ENCODE measurements around the gene TRIM73. TPM values are rescaled to one million over a fixed set of nuclear protein-coding genes. Genes with fewer than 3 reads are reported as not detected.
A peak's percentile ranks its signal among the peaks of the same experiment; 100 is the strongest.
"Not testable (repeated sequence)": the region's sequence is repeated elsewhere in the genome, so short reads cannot be mapped to it uniquely, and the experiment has no call there.

The TRIM73 gene
- 5.2 TPM for total RNA-seq

DNA sequence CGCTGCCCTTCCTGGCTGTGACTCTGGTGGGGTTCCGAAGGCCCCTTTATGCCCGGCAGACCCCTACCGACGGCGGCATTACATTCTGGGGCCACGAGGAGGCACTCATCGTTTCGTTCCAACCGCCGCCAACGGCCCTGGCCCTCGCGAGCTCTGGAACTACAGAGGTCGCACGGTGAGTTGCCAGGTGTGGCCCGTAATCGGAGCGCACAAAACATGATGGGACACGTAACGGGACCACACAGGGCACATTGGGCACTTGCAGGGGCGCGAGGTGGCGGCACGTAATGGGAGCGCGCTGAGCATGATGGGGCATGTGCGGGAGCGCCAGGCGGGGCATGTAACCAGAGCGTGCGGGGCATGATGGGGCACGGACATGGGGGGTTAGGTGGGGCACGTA, at the start of gene TRIM73:
Gene TRIM73, plus strand, starts transcription at position 301 of the 400 bp plus-strand sequence. CDS start 3,305 bp downstream, outside the sequence.
- H3K27ac ChIP-seq; H3K9me3 ChIP-seq; intact Hi-C loops (cut with DNase I); H3K4me3 ChIP-seq; H3K36me3 ChIP-seq; DNase-seq (ENCODE audit: low spot score in 2 of 2); H3K27me3 ChIP-seq; H3K4me1 ChIP-seq: not testable (repeated sequence)

DNA sequence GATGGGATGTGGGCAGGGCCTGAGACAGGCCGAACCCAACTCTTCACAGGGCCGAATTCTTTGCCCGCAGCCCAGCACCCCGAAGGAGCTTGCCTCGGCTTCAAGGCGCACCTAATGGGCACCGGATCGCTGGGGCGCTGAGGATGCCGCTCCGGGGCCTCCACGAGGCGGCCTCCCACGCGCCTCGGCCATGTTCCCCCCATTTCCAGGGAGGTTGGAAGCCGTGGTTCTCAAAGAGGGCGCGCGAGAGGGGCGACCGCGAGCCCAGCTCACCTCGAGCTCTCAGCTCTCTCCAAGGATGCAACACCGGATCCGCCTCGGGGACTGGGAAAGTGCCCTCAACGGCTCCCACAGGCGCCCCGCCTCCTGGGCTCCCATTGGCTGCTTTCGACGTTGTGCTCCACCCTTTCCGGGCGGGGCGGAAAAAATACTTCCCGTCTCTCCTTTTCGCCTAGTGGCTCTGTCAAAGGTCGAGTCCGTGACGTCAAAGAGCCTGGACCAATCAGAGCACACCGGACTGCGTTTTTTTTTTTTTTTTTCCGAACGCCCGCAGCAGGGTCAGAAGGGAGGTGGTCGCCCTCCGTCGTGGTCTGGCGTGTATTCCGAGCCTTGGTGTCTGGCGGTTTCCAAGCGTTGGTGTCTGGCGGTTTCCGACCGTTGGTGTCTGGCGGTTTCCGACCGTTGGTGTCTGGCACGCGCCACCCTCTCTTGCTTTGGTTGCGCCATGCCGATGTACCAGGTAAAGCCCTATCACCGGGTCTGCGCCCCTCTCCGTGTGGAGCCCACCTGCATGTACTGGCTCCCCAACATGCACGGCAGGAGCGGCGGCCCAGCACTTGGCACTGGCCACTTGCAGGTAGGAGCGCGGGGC, 36.5 kb upstream of the TRIM73 start:
- intact Hi-C loops (cut with DNase I); H3K9me3 ChIP-seq; H3K4me1 ChIP-seq; H3K27me3 ChIP-seq; H3K36me3 ChIP-seq; DNase-seq (ENCODE audit: low spot score in 2 of 2): not testable (repeated sequence)
- Histone ChIP-seq H3K27ac (peak overlapping the region in 1 of 2 donors; percentile 66), H3K4me3 (peak overlapping the region in 1 of 2 donors; percentile 55)

- H3K9me3 ChIP-seq; H3K4me1 ChIP-seq; H3K36me3 ChIP-seq; intact Hi-C loops (cut with DNase I); H3K27me3 ChIP-seq; H3K27ac ChIP-seq; DNase-seq (ENCODE audit: low spot score in 2 of 2): not testable (repeated sequence)
- peak overlapping the region in 1 of 2 donors; percentile 55 for H3K4me3 ChIP-seq
These were observed 35.9 kb upstream of the TRIM73 start for GRCh38 chr7:75359542-75359848.

- DNase-seq (ENCODE audit: low spot score in 2 of 2); H3K4me1 ChIP-seq; H3K27me3 ChIP-seq; H3K36me3 ChIP-seq; intact Hi-C loops (cut with DNase I); H3K4me3 ChIP-seq; H3K27ac ChIP-seq; H3K9me3 ChIP-seq: not testable (repeated sequence)
These were observed 31.4 kb upstream of the TRIM73 start for GRCh38 chr7:75364079-75364478.

DNA sequence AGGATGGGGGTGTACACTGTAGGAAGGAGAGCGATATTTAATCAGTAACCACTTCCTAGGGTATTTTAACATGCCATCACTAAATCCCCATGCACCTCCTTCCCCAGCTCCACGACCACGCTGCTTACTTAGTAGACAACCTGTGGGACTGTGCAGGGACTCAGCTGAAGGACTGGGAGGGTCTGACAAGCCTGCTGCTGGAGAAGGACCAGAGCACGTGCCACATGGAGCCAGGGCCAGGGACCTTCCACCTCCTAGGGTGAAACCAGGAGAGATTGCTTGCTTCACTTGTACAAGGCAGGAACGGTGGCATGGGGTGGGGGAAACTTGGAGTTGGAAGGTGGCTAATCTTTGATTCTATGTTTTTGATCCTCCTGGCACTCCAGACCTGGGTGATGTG, 28.8 kb upstream of the TRIM73 start:
- H3K36me3 ChIP-seq; DNase-seq (ENCODE audit: low spot score in 2 of 2); H3K27ac ChIP-seq; H3K27me3 ChIP-seq; H3K9me3 ChIP-seq; H3K4me3 ChIP-seq; H3K4me1 ChIP-seq; intact Hi-C loops (cut with DNase I): not testable (repeated sequence)

- H3K36me3 ChIP-seq; H3K27ac ChIP-seq; H3K27me3 ChIP-seq; H3K9me3 ChIP-seq; DNase-seq (ENCODE audit: low spot score in 2 of 2); intact Hi-C loops (cut with DNase I); H3K4me1 ChIP-seq; H3K4me3 ChIP-seq: not testable (repeated sequence)
These were observed 28.1 kb upstream of the TRIM73 start for GRCh38 chr7:75367313-75367712.

DNA sequence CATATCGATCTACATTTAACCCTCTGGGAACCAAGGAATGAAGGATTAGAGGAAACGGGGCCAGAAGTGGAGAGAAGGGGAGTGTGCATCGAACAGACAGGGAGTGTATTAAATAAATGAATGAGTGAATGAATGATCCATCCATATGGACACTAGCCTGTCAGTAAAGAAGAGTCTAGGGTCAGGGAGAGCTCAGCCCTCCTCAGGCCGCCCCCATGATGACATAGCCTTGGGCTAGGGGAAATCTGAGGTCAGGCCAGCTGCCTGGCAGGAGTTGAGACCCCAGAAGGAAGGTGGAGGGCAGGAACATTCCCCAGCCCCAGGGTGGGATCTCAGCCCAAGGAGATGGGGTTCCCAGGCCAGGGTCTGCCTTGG, 21.3 kb upstream of the TRIM73 start:
- H3K4me3 ChIP-seq; H3K9me3 ChIP-seq; intact Hi-C loops (cut with DNase I); H3K27ac ChIP-seq; DNase-seq (ENCODE audit: low spot score in 2 of 2); H3K36me3 ChIP-seq; H3K27me3 ChIP-seq; H3K4me1 ChIP-seq: not testable (repeated sequence)

- H3K27me3 ChIP-seq; DNase-seq (ENCODE audit: low spot score in 2 of 2); H3K4me3 ChIP-seq; H3K27ac ChIP-seq; H3K36me3 ChIP-seq; H3K4me1 ChIP-seq; intact Hi-C loops (cut with DNase I); H3K9me3 ChIP-seq: not testable (repeated sequence)
These were observed 20.7 kb upstream of the TRIM73 start for GRCh38 chr7:75374519-75375317.

- H3K36me3 ChIP-seq; H3K27ac ChIP-seq; H3K4me3 ChIP-seq; H3K27me3 ChIP-seq; intact Hi-C loops (cut with DNase I); H3K4me1 ChIP-seq; H3K9me3 ChIP-seq; DNase-seq (ENCODE audit: low spot score in 2 of 2): not testable (repeated sequence)
These were observed 2.2 kb upstream of the TRIM73 start for GRCh38 chr7:75393194-75393593.

- H3K4me3 ChIP-seq; H3K27me3 ChIP-seq; H3K27ac ChIP-seq; H3K9me3 ChIP-seq; intact Hi-C loops (cut with DNase I); H3K4me1 ChIP-seq; DNase-seq (ENCODE audit: low spot score in 2 of 2); H3K36me3 ChIP-seq: not testable (repeated sequence)
These were observed 2.4 kb downstream of the TRIM73 start for GRCh38 chr7:75397865-75398264.

DNA sequence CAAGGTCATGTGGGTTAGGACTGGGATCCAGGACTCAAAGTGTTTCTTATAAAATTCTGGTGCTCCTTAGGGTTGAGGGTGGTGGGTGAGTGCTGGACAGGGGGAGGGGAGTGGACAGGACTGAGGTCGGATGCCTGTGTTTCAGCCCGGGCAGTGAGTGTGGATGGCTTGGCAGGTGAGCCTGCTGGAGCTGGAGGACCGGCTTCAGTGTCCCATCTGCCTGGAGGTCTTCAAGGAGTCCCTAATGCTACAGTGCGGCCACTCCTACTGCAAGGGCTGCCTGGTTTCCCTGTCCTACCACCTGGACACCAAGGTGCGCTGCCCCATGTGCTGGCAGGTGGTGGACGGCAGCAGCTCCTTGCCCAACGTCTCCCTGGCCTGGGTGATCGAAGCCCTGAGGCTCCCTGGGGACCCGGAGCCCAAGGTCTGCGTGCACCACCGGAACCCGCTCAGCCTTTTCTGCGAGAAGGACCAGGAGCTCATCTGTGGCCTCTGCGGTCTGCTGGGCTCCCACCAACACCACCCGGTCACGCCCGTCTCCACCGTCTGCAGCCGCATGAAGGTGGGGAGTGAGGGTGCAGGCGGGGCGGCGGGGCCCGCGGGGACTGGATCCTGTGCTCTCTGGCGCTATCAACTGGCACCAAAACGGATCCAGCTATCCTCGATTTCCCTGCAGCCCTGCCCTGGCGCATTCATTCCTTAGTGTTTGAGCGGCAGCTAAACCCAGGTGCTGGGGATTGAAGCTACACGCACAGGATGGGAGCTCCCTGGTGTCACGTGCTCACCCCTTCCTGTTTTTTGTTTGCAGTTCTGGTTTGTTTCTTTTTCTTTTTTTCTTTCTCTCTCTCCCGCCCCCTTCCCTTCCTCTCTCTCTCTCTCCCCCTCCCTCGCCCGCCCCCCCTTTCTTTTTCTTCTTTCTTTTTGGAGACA, 3.6 kb downstream of the TRIM73 start:
- intact Hi-C loops (cut with DNase I); H3K4me3 ChIP-seq; H3K36me3 ChIP-seq; H3K27ac ChIP-seq; H3K9me3 ChIP-seq; H3K27me3 ChIP-seq; H3K4me1 ChIP-seq: not testable (repeated sequence)
- peak in 1 of 2 donors; percentile 37 for DNase-seq (ENCODE audit: low spot score in 2 of 2)

DNA sequence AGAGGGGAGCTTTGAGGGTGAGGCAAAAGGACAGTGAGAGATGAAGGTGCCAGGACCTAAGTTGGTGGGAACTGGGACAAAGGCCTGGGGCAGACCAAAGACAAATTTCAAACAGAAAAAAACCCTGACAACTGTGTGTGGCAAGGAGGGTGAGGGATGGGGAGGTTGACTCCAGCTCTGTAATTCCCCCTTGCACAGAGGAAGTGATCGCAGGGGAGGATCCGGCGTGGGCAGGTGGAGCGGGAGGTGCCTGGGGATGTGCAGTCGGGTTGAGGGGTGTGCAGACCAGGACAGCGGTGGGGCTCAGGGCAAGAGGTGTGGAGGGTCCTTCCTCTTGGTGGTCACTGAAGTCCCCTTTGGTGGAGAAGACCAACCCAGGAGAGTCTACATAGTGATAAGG, 5.1 kb downstream of the TRIM73 start:
- H3K4me1 ChIP-seq; intact Hi-C loops (cut with DNase I); DNase-seq (ENCODE audit: low spot score in 2 of 2): not testable (repeated sequence)

GRCh38 chr7:75403455-75404443, 8.3 kb downstream of the TRIM73 start:
- H3K27ac ChIP-seq; H3K4me1 ChIP-seq; H3K27me3 ChIP-seq; intact Hi-C loops (cut with DNase I); DNase-seq (ENCODE audit: low spot score in 2 of 2); H3K9me3 ChIP-seq; H3K4me3 ChIP-seq; H3K36me3 ChIP-seq: not testable (repeated sequence)

More for the DNA sequence above, 5.1 kb downstream of the TRIM73 start:
- not testable (repeated sequence) for H3K27ac ChIP-seq, H3K4me3 ChIP-seq, H3K36me3 ChIP-seq, H3K9me3 ChIP-seq, H3K27me3 ChIP-seq

Measured in ascending aorta (tissue), 2 donors.